Natural killer cell (primary cell): ENCODE data around the gene CLDN18. TPM values are rescaled to one million over a fixed set of nuclear protein-coding genes. Genes with fewer than 3 reads are reported as not detected.
A peak's percentile ranks its signal among the peaks of the same experiment; 100 is the strongest.

ENCODE experiments used
- ATAC-seq, 3 donors: fragments of 150-1000 bp in 2 of 3; fragments of 200-7000 bp in 1 of 3; cut with Tn5 transposase; 1 replicate in 1 of 3; 2 replicates in 2 of 3; pipeline ENCODE4 v1.10.0; 2021; ENCODE audit warnings: mild to moderate bottlenecking in 2 of 3, moderate library complexity in 2 of 3
- DNase-seq, 2 donors: peaks; one replicate each; pipeline versions ENCODE4 v3.0.0 to v3.0.0-alpha.2; 2013 to 2021; ENCODE audit warnings: mixed read lengths in 1 of 2
- H3K27ac ChIP-seq: one replicate; pipeline ENCODE4 v1.5.1; 2013; ENCODE audit warnings: mild to moderate bottlenecking, low read length
- H3K27me3 ChIP-seq: one replicate; pipeline ENCODE4 v1.6.1; 2013; ENCODE audit warnings: low read length; ENCODE audit not compliant: control insufficient read depth, insufficient read depth
- H3K36me3 ChIP-seq: one replicate; pipeline ENCODE4 v1.6.1; 2013; ENCODE audit warnings: low read length; ENCODE audit not compliant: control insufficient read depth, insufficient read depth
- H3K4me1 ChIP-seq: one replicate; pipeline ENCODE4 v1.6.1; 2013; ENCODE audit warnings: low read length; ENCODE audit not compliant: control insufficient read depth, insufficient read depth
- H3K4me3 ChIP-seq: one replicate; pipeline ENCODE4 v1.5.1; 2013; ENCODE audit warnings: low read length
- H3K9me3 ChIP-seq: one replicate; pipeline ENCODE4 v1.6.1; 2013; ENCODE audit warnings: low read length; ENCODE audit not compliant: control insufficient read depth, insufficient read depth
- H3K27ac Mint-ChIP-seq, 2 donors: one replicate each; pipeline ENCODE4 v1.8.0; 2022; ENCODE audit warnings: mild to moderate bottlenecking in 2 of 2, mixed read lengths in 2 of 2, moderate library complexity in 1 of 2
- H3K27me3 Mint-ChIP-seq, 2 donors: one replicate each; pipeline ENCODE4 v1.8.0; 2022; ENCODE audit warnings: low read depth in 2 of 2, mixed read lengths in 2 of 2
- H3K36me3 Mint-ChIP-seq: one replicate; pipeline ENCODE4 v1.8.0; 2022; ENCODE audit warnings: mixed read lengths
- H3K4me1 Mint-ChIP-seq, 2 donors: one replicate each; pipeline ENCODE4 v1.8.0; 2022; ENCODE audit warnings: mixed read lengths in 2 of 2
- H3K4me3 Mint-ChIP-seq: one replicate; pipeline ENCODE4 v1.8.0; 2022; ENCODE audit warnings: mild to moderate bottlenecking, moderate library complexity, mixed read lengths
- H3K9me3 Mint-ChIP-seq, 2 donors: one replicate each; pipeline ENCODE4 v1.8.0; 2022; ENCODE audit warnings: mixed read lengths in 2 of 2
- WGBS: methylation state at CpG from one replicate; pipeline ENCODE4 v1.1.7; 2013; ENCODE audit warnings: missing lambda C conversion rate; ENCODE audit not compliant: insufficient coverage; 5-methylcytosine and 5-hydroxymethylcytosine counted together
- intact Hi-C: fragments of 100-400 bp; cut with micrococcal nuclease; formaldehyde crosslinking; loops from one replicate; pipeline ENCODE4 v1.14.2; 2022
- total RNA-seq, 4 donors: library from RNA; stranded (reverse); fragments of 120-200 nt in 1 of 4; gene quantifications; one replicate each; pipeline versions ENCODE4 v1.2.3 to v1.2.4, GENCODE V29; 2013 to 2022
- TF ChIP-seq, protein P1 (sequence below): fragments of 200-600 bp; IDR thresholded peaks from one replicate; pipeline ENCODE4 v1.8.0; 2022; ENCODE audit warnings: antibody characterized with exemption

CLDN18 gene
- total RNA-seq, 3 donors from 2014 or later (not counting 1 experiment from before 2014, with no cell fraction given): not detected

GRCh38 chr3:137987723-137988122 is 22.2 kb upstream of the CLDN18 start:
- peaks cover 0 to 2% of the 10 kb centered on the region in 2 donors for H3K27me3 Mint-ChIP-seq
- H3K9me3 ChIP-seq: no peaks in the 10 kb centered on the region
- TF ChIP-seq, protein P1, sequence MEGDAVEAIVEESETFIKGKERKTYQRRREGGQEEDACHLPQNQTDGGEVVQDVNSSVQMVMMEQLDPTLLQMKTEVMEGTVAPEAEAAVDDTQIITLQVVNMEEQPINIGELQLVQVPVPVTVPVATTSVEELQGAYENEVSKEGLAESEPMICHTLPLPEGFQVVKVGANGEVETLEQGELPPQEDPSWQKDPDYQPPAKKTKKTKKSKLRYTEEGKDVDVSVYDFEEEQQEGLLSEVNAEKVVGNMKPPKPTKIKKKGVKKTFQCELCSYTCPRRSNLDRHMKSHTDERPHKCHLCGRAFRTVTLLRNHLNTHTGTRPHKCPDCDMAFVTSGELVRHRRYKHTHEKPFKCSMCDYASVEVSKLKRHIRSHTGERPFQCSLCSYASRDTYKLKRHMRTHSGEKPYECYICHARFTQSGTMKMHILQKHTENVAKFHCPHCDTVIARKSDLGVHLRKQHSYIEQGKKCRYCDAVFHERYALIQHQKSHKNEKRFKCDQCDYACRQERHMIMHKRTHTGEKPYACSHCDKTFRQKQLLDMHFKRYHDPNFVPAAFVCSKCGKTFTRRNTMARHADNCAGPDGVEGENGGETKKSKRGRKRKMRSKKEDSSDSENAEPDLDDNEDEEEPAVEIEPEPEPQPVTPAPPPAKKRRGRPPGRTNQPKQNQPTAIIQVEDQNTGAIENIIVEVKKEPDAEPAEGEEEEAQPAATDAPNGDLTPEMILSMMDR: no peak
- H3K27ac Mint-ChIP-seq: no peak overlapping the region
- peaks cover under 1 to 3% of the 10 kb centered on the region in 2 donors for H3K9me3 Mint-ChIP-seq
- H3K4me3 Mint-ChIP-seq: no peak overlapping the region
- intact Hi-C loops: no loop called here
- H3K27me3 ChIP-seq: no peaks in the 10 kb centered on the region
- H3K27ac ChIP-seq: no peak overlapping the region
- DNase-seq (no peak), ATAC-seq (no peak)
- H3K4me1 ChIP-seq: no peaks in the 10 kb centered on the region
- WGBS: no CpG with 5 or more reads among the region's 1 CpG
- no peaks in the 10 kb centered on the region for H3K36me3 ChIP-seq
- no peaks in the 10 kb centered on the region for H3K36me3 Mint-ChIP-seq
- no peaks in the 10 kb centered on the region for H3K4me1 Mint-ChIP-seq
- no peak overlapping the region for H3K4me3 ChIP-seq

GRCh38 chr3:137988152-137988551 is 21.8 kb upstream of the CLDN18 start:
- intact Hi-C loops: no loop called here
- no peak for ATAC-seq
- peaks cover 0 to 3% of the 10 kb centered on the region in 2 donors for H3K9me3 Mint-ChIP-seq
- no peaks in the 10 kb centered on the region for H3K36me3 Mint-ChIP-seq
- H3K4me3 ChIP-seq: no peak overlapping the region
- H3K4me1 ChIP-seq: no peaks in the 10 kb centered on the region
- no peaks in the 10 kb centered on the region for H3K36me3 ChIP-seq
- no peak for DNase-seq
- H3K27ac Mint-ChIP-seq: no peak overlapping the region
- TF ChIP-seq, protein P1: no peak
- WGBS: no CpG with 5 or more reads among the region's 4 CpGs
- no peaks in the 10 kb centered on the region for H3K9me3 ChIP-seq
- H3K27ac ChIP-seq: no peak overlapping the region
- no peaks in the 10 kb centered on the region for H3K4me1 Mint-ChIP-seq
- H3K27me3 Mint-ChIP-seq: peaks cover 0 to 2% of the 10 kb centered on the region in 2 donors
- H3K27me3 ChIP-seq: no peaks in the 10 kb centered on the region
- H3K4me3 Mint-ChIP-seq: no peak overlapping the region

DNA sequence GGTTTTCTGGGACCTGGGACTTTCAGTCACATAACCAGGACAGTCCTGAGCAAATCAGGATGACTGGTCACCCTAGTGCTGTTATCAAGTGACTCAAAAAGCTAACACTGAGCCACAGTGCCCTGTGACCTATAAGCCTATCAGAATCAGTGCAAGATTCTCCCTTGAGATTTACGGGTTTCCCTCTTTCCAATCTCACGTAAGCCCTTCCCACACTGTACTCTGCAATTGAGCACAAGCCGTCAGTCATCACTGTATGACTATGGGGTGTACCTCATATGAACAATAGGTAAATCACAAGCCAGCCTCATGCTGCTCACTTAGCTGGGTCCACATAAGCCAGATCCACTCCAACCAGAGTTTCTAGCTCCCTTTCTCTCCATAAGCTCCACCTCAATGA is 21.0 kb upstream of the CLDN18 start:
- Mint-ChIP-seq H3K27me3 (peaks cover 0 to 2% of the 10 kb centered on the region in 2 donors), H3K9me3 (peaks cover 0 to 5% of the 10 kb centered on the region in 2 donors), H3K27ac (no peak overlapping the region), H3K36me3 (no peaks in the 10 kb centered on the region), H3K4me1 (no peaks in the 10 kb centered on the region), H3K4me3 (no peak overlapping the region)
- TF ChIP-seq, protein P1: no peak
- H3K4me1 ChIP-seq: no peaks in the 10 kb centered on the region
- H3K9me3 ChIP-seq: no peaks in the 10 kb centered on the region
- no peak overlapping the region for H3K27ac ChIP-seq
- no peaks in the 10 kb centered on the region for H3K36me3 ChIP-seq
- DNase-seq (no peak), ATAC-seq (peak in 1 of 3 donors; percentile 27)
- 71% methylated on average over 3 of the region's 3 CpGs for WGBS
- intact Hi-C loops: no loop called here
- no peaks in the 10 kb centered on the region for H3K27me3 ChIP-seq
- no peak overlapping the region for H3K4me3 ChIP-seq

- Mint-ChIP-seq H3K4me3 (no peak overlapping the region), H3K27ac (no peak overlapping the region), H3K27me3 (peaks cover 0 to 2% of the 10 kb centered on the region in 2 donors), H3K4me1 (no peaks in the 10 kb centered on the region), H3K9me3 (peaks cover 2 to 16% of the 10 kb centered on the region in 2 donors), H3K36me3 (peaks cover 5% of the 10 kb centered on the region)
- DNase-seq (no peak), ATAC-seq (no peak)
- 90% methylated on average over 1 of the region's 2 CpGs for WGBS
- H3K9me3 ChIP-seq: no peaks in the 10 kb centered on the region
- H3K4me1 ChIP-seq: no peaks in the 10 kb centered on the region
- H3K27me3 ChIP-seq: no peaks in the 10 kb centered on the region
- H3K4me3 ChIP-seq: no peak overlapping the region
- intact Hi-C loops: no loop called here
- H3K27ac ChIP-seq: no peak overlapping the region
- H3K36me3 ChIP-seq: no peaks in the 10 kb centered on the region
- TF ChIP-seq, protein P1: no peak
These were observed 19.5 kb upstream of the CLDN18 start for GRCh38 chr3:137990427-137990826.
